ENCODE results near the gene CDH13.
A peak's percentile ranks its signal among the peaks of the same experiment; 100 is the strongest.

CDH13 gene

DNA sequence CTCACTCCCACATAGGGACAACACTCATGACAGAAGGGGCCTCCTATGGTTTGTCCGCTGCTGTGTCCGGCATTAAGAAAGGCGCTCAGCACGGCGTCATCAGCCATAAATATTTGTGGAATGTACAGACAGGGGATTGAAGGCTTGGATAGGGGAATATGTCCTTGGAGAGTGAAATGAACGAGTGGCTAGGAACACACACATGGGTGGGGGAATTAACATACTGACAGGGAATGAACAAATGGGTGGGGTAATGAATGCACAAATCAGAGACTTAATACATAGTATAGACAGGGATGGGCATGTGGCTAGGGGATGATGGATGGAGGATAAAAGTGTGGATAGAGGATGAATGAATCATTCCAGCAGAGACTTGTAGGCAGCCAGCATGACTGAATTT lies 1027.0 kb downstream of the CDH13 start:
- DNase-seq: no peak

DNA sequence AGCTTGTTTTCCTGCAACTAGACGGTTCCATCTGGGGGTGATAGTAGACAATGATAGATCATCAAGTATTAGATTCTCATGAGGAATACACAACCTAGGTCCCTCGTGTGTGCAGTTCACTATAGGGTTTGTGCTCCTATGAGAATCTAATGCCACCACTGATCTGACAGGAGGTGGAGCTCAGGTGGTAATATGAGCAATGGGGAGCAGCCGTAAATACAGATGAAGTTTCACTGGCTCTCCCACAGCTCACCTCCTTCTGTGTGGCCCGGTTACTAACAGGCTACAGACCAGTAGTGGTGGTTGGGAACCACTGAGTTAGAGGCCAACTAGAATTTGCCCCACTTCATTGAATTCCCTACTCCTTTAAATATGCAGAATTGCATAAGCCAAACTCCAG lies 1033.5 kb downstream of the CDH13 start:
- DNase-seq: no peak

GRCh38 chr16:83661656-83662055 lies 1034.9 kb downstream of the CDH13 start:
- no peak for DNase-seq

GRCh38 chr16:83666449-83666848 lies 1039.7 kb downstream of the CDH13 start:
- no peak for DNase-seq

- DNase-seq: no peak
These were observed 1042.7 kb downstream of the CDH13 start for GRCh38 chr16:83669456-83669855.

DNA sequence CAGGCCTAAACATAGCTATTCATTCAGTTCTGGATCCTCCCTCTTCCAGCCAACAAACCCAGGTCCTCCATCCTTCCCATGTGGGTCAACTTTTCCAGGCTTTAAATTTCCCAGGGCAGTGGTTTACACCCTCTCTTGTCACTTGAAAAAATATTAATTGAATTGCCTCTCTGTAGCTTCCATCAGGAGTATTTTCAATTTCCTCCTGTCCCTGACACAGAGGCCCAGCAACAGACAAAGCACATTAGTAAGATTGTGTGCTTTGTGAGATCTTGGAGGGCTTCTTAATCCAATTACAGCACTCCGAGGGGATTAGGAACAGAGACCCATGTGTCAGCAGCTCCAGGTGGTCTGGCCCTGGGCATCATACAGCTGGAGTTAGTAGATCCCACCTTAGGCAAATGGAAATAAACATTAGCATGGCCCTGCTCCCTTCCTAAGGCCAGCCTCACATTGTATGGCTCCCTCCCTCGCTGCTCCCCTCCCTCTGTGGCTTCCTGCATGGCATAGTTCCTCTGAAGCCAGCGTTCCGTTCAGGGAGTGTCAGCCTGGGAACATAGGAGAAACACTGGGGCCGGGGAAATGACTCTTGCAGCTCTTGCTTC lies 1048.3 kb downstream of the CDH13 start:
- DNase-seq: no peak

GRCh38 chr16:83676086-83676485 lies 1049.3 kb downstream of the CDH13 start:
- DNase-seq: no peak

- DNase-seq: no peak
These were observed 1054.2 kb downstream of the CDH13 start for GRCh38 chr16:83680980-83681379.

DNA sequence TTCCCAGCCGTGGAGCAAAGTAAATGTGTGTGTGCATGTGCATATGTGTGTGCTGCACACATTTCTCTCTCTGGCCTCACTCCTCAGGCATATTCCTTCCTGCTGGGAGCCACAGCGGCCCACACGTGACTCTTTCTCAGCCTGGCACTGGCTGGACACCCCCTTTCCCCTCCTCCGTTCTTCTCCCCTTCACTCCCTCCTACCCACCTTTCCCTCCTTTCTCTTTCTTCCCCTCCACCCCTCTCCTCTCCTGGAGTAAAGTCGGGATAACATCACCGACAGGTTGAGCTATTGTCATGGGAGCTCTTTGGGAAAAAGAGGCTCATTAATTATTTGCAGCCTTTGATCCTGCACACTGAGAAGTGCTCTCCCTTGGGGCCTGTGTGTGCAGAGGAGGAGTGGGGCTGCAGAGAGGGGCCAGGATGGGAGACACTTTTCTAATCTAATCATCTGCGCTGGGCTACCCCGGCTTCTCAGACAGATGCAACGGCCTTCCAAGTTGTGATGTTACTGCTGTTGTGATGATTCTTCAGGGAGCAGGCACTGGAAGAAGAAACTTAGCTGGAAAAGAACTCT lies 1054.7 kb downstream of the CDH13 start:
- DNase-seq: no peak

GRCh38 chr16:83682116-83682867 lies 1055.5 kb downstream of the CDH13 start:
- DNase-seq: no peak

- no peak for DNase-seq
These were observed 1056.1 kb downstream of the CDH13 start for GRCh38 chr16:83682868-83683235.

GRCh38 chr16:83685615-83686165 lies 1058.9 kb downstream of the CDH13 start:
- DNase-seq: no peak

DNA sequence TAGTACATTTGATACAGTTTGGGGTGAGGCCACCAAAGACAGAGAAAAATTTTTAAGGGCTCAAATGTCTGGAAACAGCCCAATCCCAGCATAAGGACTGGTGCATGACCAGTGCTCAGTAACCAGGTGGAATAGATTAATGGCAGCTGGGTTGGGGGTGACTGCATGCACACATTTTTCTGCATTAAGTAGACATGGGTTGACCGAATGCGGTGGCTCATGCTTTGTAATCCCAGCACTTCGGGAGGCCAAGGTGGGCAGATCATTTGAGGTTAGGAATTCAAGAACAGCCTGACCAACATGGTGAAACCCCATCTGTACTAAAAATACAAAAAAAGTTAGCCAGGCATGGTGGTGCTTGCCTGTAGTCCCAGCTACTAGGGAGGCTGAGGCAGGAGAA lies 1060.0 kb downstream of the CDH13 start:
- no peak for DNase-seq

GRCh38 chr16:83689385-83689831 lies 1062.6 kb downstream of the CDH13 start:
- DNase-seq: no peak

DNA sequence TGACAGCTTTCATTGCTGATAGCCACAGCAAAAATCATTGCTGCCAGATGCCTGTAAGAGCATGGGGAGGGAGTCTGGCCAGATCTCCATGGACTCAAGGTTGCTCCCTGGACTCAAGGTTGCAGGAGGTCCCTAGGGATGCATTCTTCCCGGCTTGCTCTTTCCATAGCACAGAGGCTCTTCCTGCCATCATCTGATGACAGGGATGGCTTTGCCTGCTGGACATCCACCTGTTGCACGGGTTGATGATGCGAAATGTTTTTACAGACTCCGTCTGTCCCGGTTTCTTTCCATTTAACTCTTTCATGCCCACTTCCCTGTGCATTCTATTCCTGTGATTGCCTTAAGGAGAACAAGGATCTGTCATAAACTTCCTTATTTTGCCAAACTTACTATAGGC lies 1065.5 kb downstream of the CDH13 start:
- no peak for DNase-seq

- no peak for DNase-seq
These were observed 1072.2 kb downstream of the CDH13 start for GRCh38 chr16:83698964-83699363.

- no peak for DNase-seq
These were observed 1073.0 kb downstream of the CDH13 start for GRCh38 chr16:83699817-83700216.

GRCh38 chr16:83700918-83701317 lies 1074.1 kb downstream of the CDH13 start:
- DNase-seq: no peak

GRCh38 chr16:83701494-83701893 lies 1074.7 kb downstream of the CDH13 start:
- peak in 1 of 2 donors; percentile 3 for DNase-seq

DNA sequence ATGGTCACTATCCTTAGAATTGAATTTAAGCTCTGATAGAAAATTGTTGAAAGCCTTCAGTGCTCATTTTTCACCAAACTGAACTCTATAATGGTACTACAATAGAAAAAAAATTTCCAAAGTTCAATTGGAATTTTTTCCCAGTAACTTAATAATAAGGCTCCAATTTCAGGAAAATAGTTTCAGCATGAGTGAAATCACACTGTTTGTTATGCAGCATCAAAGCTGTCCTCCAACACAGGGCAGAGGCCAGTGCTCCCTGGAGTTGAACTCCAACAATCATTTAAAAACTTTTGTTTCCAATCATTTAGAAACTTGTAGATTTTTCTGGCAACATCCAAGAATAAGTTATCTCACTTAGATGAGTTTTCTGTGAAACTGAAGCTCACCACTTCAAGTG lies 1077.9 kb downstream of the CDH13 start:
- no peak for DNase-seq

DNA sequence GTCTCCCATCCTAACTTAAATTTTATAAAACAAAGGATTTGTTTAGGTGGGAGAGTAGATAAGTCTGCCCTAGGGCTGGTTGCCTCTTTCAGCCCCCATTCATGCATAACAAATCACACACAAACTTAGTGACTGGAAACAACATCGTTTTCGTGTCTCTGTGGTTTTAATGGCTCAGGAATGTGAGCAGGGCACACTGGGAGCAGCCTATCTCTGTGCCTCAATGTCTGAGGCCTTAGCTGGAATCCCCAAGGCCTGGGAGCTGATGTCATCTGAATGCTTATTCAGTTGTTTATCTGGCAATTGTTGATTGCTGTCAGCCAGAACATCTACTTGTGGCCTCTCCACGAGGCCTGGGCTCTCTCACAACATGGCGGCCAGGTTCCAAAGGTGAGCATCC lies 1079.1 kb downstream of the CDH13 start:
- DNase-seq: no peak

- DNase-seq: no peak
These were observed 1079.6 kb downstream of the CDH13 start for GRCh38 chr16:83706394-83706793.

- DNase-seq: no peak
These were observed 1084.3 kb downstream of the CDH13 start for GRCh38 chr16:83711069-83711468.

DNA sequence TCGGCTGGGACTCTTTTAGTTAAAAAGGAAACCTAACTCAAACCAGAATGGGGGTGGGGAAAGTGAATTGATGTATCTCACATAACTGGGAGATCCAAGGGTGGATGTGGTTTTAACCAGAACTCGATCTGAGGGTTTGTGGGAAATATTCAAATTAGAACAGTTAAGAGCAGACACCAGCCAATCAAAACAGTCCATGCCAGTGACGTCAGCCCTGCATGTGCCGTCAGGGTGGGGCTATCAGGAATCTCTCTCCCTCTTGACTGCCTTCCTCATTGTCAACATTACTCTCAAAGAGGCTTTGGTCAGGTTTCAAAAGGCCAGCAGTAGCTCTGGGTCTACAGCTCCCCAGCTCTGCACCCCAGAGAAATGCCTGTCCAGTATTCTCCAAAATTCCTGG lies 1086.8 kb downstream of the CDH13 start:
- no peak for DNase-seq
